ENCODE results near the gene PALB2. TPM values are rescaled to one million over a fixed set of nuclear protein-coding genes. Genes with fewer than 3 reads are reported as not detected.
A peak's percentile ranks its signal among the peaks of the same experiment; 100 is the strongest.
"Not testable (repeated sequence)": the region's sequence is repeated elsewhere in the genome, so short reads cannot be mapped to it uniquely, and the experiment has no call there.

PALB2 gene
- total RNA-seq, 1 experiment from 2014 or later = 21.1 TPM

GRCh38 chr16:23663918-23664317 lies 22.8 kb upstream of the PALB2 start:
- DNase-seq (ENCODE audit: low read depth, low spot score) = no peak
- in situ Hi-C loops (cut with HindIII; ENCODE audit: low pct_unique_long_range_greater_than_20kb, low sequenced_read_pairs) = no loop called here

- DNase-seq (ENCODE audit: low read depth, low spot score) = no peak
- in situ Hi-C loops (cut with HindIII; ENCODE audit: low pct_unique_long_range_greater_than_20kb, low sequenced_read_pairs) = no loop called here
These were observed 10.9 kb upstream of the PALB2 start for GRCh38 chr16:23651943-23652468.

- in situ Hi-C loops (cut with HindIII; ENCODE audit: low pct_unique_long_range_greater_than_20kb, low sequenced_read_pairs) = no loop called here
- peak; percentile 70 for DNase-seq (ENCODE audit: low read depth, low spot score)
These were observed 9.7 kb upstream of the PALB2 start for GRCh38 chr16:23650674-23651416.

GRCh38 chr16:23642246-23642774 lies 1.2 kb upstream of the PALB2 start:
- DNase-seq (ENCODE audit: low read depth, low spot score) = no peak
- in situ Hi-C loops (cut with HindIII; ENCODE audit: low pct_unique_long_range_greater_than_20kb, low sequenced_read_pairs) = no loop called here

- in situ Hi-C loops (cut with HindIII; ENCODE audit: low pct_unique_long_range_greater_than_20kb, low sequenced_read_pairs) = no loop called here
- DNase-seq (ENCODE audit: low read depth, low spot score) = peak; percentile 9
These were observed 537 bp downstream of the PALB2 start for GRCh38 chr16:23640615-23640930.

GRCh38 chr16:23635958-23636357 lies 5.2 kb downstream of the PALB2 start:
- in situ Hi-C loops (cut with HindIII; ENCODE audit: low pct_unique_long_range_greater_than_20kb, low sequenced_read_pairs) = no loop called here
- no peak for DNase-seq (ENCODE audit: low read depth, low spot score)

GRCh38 chr16:23634461-23635036 lies 6.6 kb downstream of the PALB2 start:
- in situ Hi-C loops (cut with HindIII; ENCODE audit: low pct_unique_long_range_greater_than_20kb, low sequenced_read_pairs) = no loop called here

GRCh38 chr16:23631874-23632273 lies 9.2 kb downstream of the PALB2 start:
- in situ Hi-C loops (cut with HindIII; ENCODE audit: low pct_unique_long_range_greater_than_20kb, low sequenced_read_pairs) = not testable (repeated sequence)

More at GRCh38 chr16:23634461-23635036, 6.6 kb downstream of the PALB2 start:
- no peak for DNase-seq (ENCODE audit: low read depth, low spot score)

GRCh38 chr16:23629516-23629915 lies 11.6 kb downstream of the PALB2 start:
- DNase-seq (ENCODE audit: low read depth, low spot score) = no peak
- in situ Hi-C loops (cut with HindIII; ENCODE audit: low pct_unique_long_range_greater_than_20kb, low sequenced_read_pairs) = no loop called here

More at GRCh38 chr16:23631874-23632273, 9.2 kb downstream of the PALB2 start:
- not testable (repeated sequence) for DNase-seq (ENCODE audit: low read depth, low spot score)

GRCh38 chr16:23624092-23624491 lies 17.0 kb downstream of the PALB2 start:
- no peak for DNase-seq (ENCODE audit: low read depth, low spot score)
- in situ Hi-C loops (cut with HindIII; ENCODE audit: low pct_unique_long_range_greater_than_20kb, low sequenced_read_pairs) = no loop called here

- in situ Hi-C loops (cut with HindIII; ENCODE audit: low pct_unique_long_range_greater_than_20kb, low sequenced_read_pairs) = no loop called here
- no peak for DNase-seq (ENCODE audit: low read depth, low spot score)
These were observed 25.3 kb downstream of the PALB2 start for GRCh38 chr16:23615805-23616204.

- in situ Hi-C loops (cut with HindIII; ENCODE audit: low pct_unique_long_range_greater_than_20kb, low sequenced_read_pairs) = no loop called here
- DNase-seq (ENCODE audit: low read depth, low spot score) = no peak
These were observed 29.2 kb downstream of the PALB2 start for GRCh38 chr16:23611936-23612335.

GRCh38 chr16:23610905-23611304 lies 30.2 kb downstream of the PALB2 start:
- in situ Hi-C loops (cut with HindIII; ENCODE audit: low pct_unique_long_range_greater_than_20kb, low sequenced_read_pairs) = not testable (repeated sequence)

GRCh38 chr16:23609929-23610328 lies 31.2 kb downstream of the PALB2 start:
- in situ Hi-C loops (cut with HindIII; ENCODE audit: low pct_unique_long_range_greater_than_20kb, low sequenced_read_pairs) = no loop called here
- no peak for DNase-seq (ENCODE audit: low read depth, low spot score)

More at GRCh38 chr16:23610905-23611304, 30.2 kb downstream of the PALB2 start:
- DNase-seq (ENCODE audit: low read depth, low spot score) = not testable (repeated sequence)

GRCh38 chr16:23608194-23608593 lies 32.9 kb downstream of the PALB2 start:
- in situ Hi-C loops (cut with HindIII; ENCODE audit: low pct_unique_long_range_greater_than_20kb, low sequenced_read_pairs) = no loop called here
- DNase-seq (ENCODE audit: low read depth, low spot score) = no peak

GRCh38 chr16:23607726-23608125 lies 33.4 kb downstream of the PALB2 start:
- in situ Hi-C loops (cut with HindIII; ENCODE audit: low pct_unique_long_range_greater_than_20kb, low sequenced_read_pairs) = no loop called here
- DNase-seq (ENCODE audit: low read depth, low spot score) = no peak

- in situ Hi-C loops (cut with HindIII; ENCODE audit: low pct_unique_long_range_greater_than_20kb, low sequenced_read_pairs) = no loop called here
- DNase-seq (ENCODE audit: low read depth, low spot score) = peak; percentile 89
These were observed 43.9 kb downstream of the PALB2 start for GRCh38 chr16:23597003-23597756.
